Large intestine (tissue), 3 donors: Measurements from ENCODE around the gene CXCR5. TPM values are rescaled to one million over a fixed set of nuclear protein-coding genes. Genes with fewer than 3 reads are reported as not detected.

Source experiments
- DNase-seq, 2 donors: peaks; one replicate each; pipeline versions ENCODE4 v3.0.0 to v3.0.0-alpha.2; 2013
- H3K27ac ChIP-seq: one replicate; pipeline ENCODE4 v1.5.1; 2013; ENCODE audit warnings: low read length
- H3K27me3 ChIP-seq: 2 replicates; pipeline ENCODE4 v1.6.1; 2013; ENCODE audit warnings: low read length; ENCODE audit not compliant: control insufficient read depth, insufficient read depth
- H3K36me3 ChIP-seq: 2 replicates; pipeline ENCODE4 v1.6.1; 2013; ENCODE audit warnings: low read length; ENCODE audit not compliant: control insufficient read depth, insufficient read depth
- H3K4me1 ChIP-seq: one replicate; pipeline ENCODE4 v1.6.1; 2013; ENCODE audit warnings: low read length; ENCODE audit not compliant: control insufficient read depth, insufficient read depth
- H3K4me3 ChIP-seq: one replicate; pipeline ENCODE4 v1.5.1; 2013; ENCODE audit warnings: low read length
- H3K9me3 ChIP-seq: one replicate; pipeline ENCODE4 v1.6.1; 2013; ENCODE audit warnings: mild to moderate bottlenecking, low read depth, low read length, moderate library complexity; ENCODE audit not compliant: control insufficient read depth
- WGBS: methylation state at CpG from one replicate; pipeline ENCODE4 v1.1.5; 2013; ENCODE audit warnings: low lambda C conversion rate; ENCODE audit not compliant: insufficient coverage; 5-methylcytosine and 5-hydroxymethylcytosine counted together
- polyA plus RNA-seq: library from polyadenylated mRNA; unstranded; fragments of 120-200 nt; gene quantifications from one replicate; pipeline ENCODE4 v1.2.1, GENCODE V29; 2013

The CXCR5 gene
- polyA plus RNA-seq, 1 donor = 0.07 TPM

- Histone ChIP-seq H3K4me3 (no peak overlapping the region), H3K27ac (no peak overlapping the region), H3K4me1 (peaks cover 46% of the 10 kb centered on the region), H3K27me3 (no peaks in the 10 kb centered on the region), H3K9me3 (no peaks in the 10 kb centered on the region), H3K36me3 (peaks cover 55% of the 10 kb centered on the region)
- DNase-seq = peak; percentile 78 to 83
- WGBS = no CpG with 5 or more reads among the region's 24 CpGs
These were observed 23.7 kb downstream of the CXCR5 start for GRCh38 chr11:118907051-118908042.

GRCh38 chr11:118908264-118908663 is 24.6 kb downstream of the CXCR5 start:
- H3K4me3 ChIP-seq = no peak overlapping the region
- peaks cover 45% of the 10 kb centered on the region for H3K36me3 ChIP-seq
- peaks cover 55% of the 10 kb centered on the region for H3K4me1 ChIP-seq
- no CpG with 5 or more reads among the region's 13 CpGs for WGBS
- H3K27ac ChIP-seq = no peak overlapping the region
- no peak for DNase-seq
- no peaks in the 10 kb centered on the region for H3K27me3 ChIP-seq
- H3K9me3 ChIP-seq = no peaks in the 10 kb centered on the region

GRCh38 chr11:118908901-118909618 is 25.4 kb downstream of the CXCR5 start:
- Histone ChIP-seq H3K27ac (peak overlapping the region; percentile 91), H3K4me1 (peaks cover 63% of the 10 kb centered on the region), H3K9me3 (no peaks in the 10 kb centered on the region), H3K36me3 (peaks cover 37% of the 10 kb centered on the region), H3K27me3 (no peaks in the 10 kb centered on the region), H3K4me3 (peak overlapping the region; percentile 23)
- peak; percentile 75 to 77 for DNase-seq
- 0% methylated on average over 1 of the region's 17 CpGs for WGBS

GRCh38 chr11:118909619-118910308 is 26.1 kb downstream of the CXCR5 start:
- Histone ChIP-seq H3K27me3 (no peaks in the 10 kb centered on the region), H3K9me3 (no peaks in the 10 kb centered on the region), H3K36me3 (peaks cover 30% of the 10 kb centered on the region), H3K4me1 (peaks cover 70% of the 10 kb centered on the region), H3K27ac (peak overlapping the region; percentile 91), H3K4me3 (peak overlapping the region; percentile 23)
- no peak for DNase-seq
- WGBS = no CpG with 5 or more reads among the region's 21 CpGs

GRCh38 chr11:118910309-118911112 is 26.8 kb downstream of the CXCR5 start:
- H3K27ac ChIP-seq = peak overlapping the region; percentile 91
- no CpG with 5 or more reads among the region's 67 CpGs for WGBS
- H3K36me3 ChIP-seq = peaks cover 30% of the 10 kb centered on the region
- H3K4me1 ChIP-seq = peaks cover 78% of the 10 kb centered on the region
- no peaks in the 10 kb centered on the region for H3K9me3 ChIP-seq
- DNase-seq = peak in 1 of 2 donors; percentile 78
- no peaks in the 10 kb centered on the region for H3K27me3 ChIP-seq
- peak overlapping the region; percentile 42 for H3K4me3 ChIP-seq

GRCh38 chr11:118911113-118911879 is 27.6 kb downstream of the CXCR5 start:
- H3K27ac ChIP-seq = peak overlapping the region; percentile 91
- H3K27me3 ChIP-seq = no peaks in the 10 kb centered on the region
- H3K4me1 ChIP-seq = peaks cover 85% of the 10 kb centered on the region
- no CpG with 5 or more reads among the region's 21 CpGs for WGBS
- peaks cover 23% of the 10 kb centered on the region for H3K36me3 ChIP-seq
- peak; percentile 78 to 92 for DNase-seq
- no peaks in the 10 kb centered on the region for H3K9me3 ChIP-seq
- peak overlapping the region; percentile 42 for H3K4me3 ChIP-seq

- H3K36me3 ChIP-seq = peaks cover 15% of the 10 kb centered on the region
- DNase-seq = peak; percentile 87 to 94
- no peaks in the 10 kb centered on the region for H3K27me3 ChIP-seq
- no peak overlapping the region for H3K4me3 ChIP-seq
- H3K4me1 ChIP-seq = peaks cover 93% of the 10 kb centered on the region
- H3K9me3 ChIP-seq = no peaks in the 10 kb centered on the region
- 0% methylated on average over 1 of the region's 23 CpGs for WGBS
- H3K27ac ChIP-seq = peak overlapping the region; percentile 91
These were observed 28.4 kb downstream of the CXCR5 start for GRCh38 chr11:118911880-118912741.

- Histone ChIP-seq H3K27me3 (no peaks in the 10 kb centered on the region), H3K4me1 (peaks cover 93% of the 10 kb centered on the region), H3K9me3 (no peaks in the 10 kb centered on the region), H3K36me3 (peaks cover 7% of the 10 kb centered on the region), H3K4me3 (no peak overlapping the region), H3K27ac (peak overlapping the region; percentile 91)
- no CpG with 5 or more reads among the region's 12 CpGs for WGBS
- peak in 1 of 2 donors; percentile 46 for DNase-seq
These were observed 29.2 kb downstream of the CXCR5 start for GRCh38 chr11:118912742-118913410.
